Eye (tissue), 1 donor: Measurements from ENCODE around the gene PDPK1.
A peak's percentile ranks its signal among the peaks of the same experiment; 100 is the strongest.

Experiments
- DNase-seq: peaks from one replicate; pipeline ENCODE4 v3.0.0-alpha.2; 2015

Gene PDPK1

DNA sequence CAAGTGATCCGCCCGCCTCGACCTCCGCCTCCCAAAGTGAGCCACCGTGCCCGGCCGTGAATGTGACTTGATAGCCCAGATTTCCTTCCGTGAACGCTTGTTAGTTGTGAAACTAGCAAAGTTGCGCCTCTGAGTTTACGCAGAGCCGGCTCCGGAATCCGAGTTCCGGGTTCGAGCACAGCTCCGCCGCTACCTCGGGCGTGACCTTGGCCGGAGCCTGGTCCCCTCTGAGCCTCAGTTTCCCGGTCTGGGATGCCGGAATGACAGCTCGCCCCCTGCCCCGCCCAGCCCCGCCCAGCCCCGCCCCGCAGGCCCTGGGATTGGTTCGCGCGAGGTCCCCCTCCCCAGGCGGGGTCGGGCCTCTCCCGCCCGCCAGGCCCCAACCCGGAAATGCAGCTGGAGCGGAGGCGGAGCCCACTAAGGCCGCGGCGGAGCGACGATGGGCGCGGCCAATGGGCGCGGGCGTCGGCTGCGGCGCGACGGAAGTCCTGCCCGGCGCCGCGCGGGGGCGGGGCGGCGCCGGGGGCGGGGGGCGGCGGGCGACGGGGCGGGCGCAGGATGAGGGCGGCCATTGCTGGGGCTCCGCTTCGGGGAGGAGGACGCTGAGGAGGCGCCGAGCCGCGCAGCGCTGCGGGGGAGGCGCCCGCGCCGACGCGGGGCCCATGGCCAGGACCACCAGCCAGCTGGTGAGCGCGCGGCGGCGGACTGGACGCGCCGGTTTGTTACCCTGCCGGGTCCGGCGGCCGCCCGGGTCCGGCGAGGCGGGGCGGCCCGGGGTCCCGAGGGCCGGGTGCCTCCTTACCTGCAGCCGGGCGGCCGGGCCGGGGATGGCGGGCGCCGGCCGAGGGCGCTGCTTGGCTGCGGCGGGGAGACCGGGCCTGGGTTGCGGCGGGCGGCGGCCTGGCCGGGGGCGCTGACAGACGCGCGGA, at the start of gene PDPK1:
Gene PDPK1, plus strand, starts transcription at position 571 of the 929 bp plus-strand sequence. Its CDS starts 92 bp downstream, at position 663.
- peak; percentile 97 for DNase-seq

DNA sequence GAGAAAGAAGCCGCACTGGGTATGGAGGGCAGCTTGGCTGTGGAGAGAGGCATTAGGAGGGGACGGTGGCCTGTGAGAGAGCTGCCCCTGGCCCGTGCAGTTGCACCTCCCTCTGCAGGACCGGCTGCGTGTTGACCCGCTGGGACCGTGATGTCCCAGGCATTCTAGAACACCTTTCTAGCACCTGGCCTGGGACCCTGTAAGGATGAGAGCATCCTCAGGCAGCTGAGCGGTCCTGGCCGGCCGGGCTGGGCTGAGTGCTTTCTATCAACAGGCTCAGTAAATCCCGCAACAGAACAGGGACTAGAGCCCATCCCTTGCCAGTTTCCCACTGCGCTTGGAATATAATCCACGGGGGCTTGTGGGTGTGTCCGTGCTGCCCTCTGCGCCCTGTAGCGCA, 48.2 kb upstream of the PDPK1 start:
- no peak for DNase-seq

DNA sequence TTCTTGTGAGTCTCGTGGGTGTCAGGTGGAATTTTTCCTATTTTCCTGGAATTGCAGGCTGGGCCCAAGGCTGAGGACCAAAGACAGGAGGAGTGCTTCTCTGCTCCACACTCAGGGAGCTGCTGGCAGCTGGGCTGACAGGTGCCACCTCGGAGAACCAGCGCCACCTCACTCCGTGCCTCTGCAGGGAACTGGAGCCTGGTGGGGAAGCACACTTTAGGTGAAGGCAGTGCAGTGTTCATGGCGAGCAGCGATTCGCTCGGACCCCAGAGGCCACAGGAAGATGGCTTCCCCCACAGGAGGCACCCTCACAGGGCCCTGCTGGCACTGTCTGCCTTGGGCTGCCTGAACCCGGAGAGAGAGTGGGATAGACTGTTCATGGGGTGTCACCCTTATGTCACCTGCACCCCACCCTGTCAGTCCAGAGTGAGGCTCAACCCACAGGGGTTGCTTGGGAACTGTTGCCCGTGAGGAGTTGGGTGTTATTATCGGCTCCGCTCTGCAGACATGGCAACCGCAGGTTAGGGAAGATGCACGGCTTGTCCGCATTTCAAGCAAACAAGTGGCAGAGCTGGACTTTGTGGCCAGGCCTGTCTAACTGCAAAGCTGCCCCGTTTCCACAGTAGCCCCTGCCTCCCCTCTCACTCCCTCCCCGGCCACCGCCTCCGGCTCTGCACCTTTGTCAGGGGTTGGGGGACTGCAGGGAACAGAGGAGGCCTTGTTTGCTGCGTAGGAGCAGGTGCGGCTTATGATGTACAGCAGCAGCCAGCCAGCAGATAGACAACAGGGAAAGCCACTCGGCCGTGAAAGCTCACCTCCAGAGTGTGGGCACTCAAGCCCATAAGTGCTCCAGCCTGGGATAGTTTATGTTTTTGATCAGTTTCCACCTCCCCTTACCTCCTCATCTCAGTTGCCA, 47.4 kb upstream of the PDPK1 start:
- no peak for DNase-seq

DNA sequence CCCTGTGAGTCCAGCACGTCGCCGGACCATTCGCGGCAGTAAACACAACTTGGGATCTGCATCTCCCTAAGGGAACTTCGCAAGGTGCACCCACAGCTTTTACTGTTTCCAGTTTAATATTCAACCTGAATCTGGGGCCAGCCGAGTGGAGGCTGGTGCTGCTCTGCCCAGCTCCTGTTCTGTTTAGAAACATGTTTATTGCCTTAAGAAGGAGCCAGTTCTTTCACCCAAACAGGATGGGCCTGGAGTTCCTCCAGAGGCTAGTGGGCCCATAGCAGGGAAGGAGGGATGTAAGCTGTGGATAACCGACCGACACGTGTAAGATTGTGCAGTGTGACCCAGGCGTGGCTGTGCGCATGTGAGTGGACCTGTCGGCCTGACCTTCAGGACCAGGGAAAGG, 45.5 kb upstream of the PDPK1 start:
- no peak for DNase-seq

DNA sequence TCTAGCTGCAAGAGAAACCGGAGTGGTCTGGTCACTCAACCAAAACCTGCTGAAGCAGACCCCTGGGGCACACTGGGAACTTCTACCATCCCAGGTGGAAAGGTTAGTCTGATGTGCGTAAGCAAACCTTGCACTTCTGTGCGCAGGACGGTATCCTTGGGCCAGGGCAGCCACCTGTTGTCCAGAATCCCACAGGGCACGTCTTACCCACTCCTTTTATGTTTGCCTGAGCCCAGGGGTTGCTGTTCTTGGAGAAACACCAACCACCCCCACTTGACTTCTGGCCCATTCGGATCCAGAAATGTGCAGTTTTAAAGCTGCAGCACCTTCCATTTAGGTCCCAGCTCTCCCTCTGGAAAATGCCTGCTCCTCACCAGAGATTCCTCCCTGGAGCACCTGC, 44.2 kb upstream of the PDPK1 start:
- no peak for DNase-seq

DNA sequence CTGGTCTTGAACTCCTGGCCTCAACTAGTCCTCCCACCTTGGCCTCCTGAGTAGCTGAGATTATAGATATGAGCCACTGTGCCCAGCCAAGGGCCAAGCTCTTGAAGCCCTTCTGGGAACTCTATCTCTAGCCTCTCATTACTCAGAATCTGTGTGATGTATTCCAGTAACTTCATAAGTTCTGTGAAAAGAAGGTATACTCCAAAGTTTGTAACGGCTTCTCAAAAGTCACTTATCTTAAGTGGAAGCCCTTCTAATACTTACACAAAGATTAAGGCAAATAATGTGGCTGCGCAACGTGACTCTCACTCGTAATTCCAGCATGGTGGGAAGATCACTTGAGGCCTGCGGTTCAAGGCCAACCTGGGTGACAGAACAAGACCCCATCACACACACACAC, 43.2 kb upstream of the PDPK1 start:
- no peak for DNase-seq

DNA sequence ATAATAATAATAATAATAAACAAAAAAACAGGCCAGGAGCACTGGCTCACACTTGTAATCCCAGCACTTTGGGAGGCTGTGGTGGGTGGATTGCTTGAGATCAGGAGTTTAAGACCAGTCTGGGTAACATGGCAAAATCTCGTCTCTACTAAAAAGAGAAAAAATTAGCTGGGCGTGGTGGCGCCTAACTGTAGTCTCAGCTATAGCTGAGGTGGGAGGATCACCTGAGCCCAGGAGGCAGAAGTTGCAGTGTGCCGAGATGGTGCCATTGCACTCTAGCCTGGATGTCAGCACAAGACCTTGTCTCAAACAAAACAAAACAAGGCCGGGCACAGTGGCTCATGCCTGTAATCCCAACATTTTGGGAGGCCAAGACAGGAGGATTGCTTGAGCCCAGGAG, 42.8 kb upstream of the PDPK1 start:
- DNase-seq: no peak

DNA sequence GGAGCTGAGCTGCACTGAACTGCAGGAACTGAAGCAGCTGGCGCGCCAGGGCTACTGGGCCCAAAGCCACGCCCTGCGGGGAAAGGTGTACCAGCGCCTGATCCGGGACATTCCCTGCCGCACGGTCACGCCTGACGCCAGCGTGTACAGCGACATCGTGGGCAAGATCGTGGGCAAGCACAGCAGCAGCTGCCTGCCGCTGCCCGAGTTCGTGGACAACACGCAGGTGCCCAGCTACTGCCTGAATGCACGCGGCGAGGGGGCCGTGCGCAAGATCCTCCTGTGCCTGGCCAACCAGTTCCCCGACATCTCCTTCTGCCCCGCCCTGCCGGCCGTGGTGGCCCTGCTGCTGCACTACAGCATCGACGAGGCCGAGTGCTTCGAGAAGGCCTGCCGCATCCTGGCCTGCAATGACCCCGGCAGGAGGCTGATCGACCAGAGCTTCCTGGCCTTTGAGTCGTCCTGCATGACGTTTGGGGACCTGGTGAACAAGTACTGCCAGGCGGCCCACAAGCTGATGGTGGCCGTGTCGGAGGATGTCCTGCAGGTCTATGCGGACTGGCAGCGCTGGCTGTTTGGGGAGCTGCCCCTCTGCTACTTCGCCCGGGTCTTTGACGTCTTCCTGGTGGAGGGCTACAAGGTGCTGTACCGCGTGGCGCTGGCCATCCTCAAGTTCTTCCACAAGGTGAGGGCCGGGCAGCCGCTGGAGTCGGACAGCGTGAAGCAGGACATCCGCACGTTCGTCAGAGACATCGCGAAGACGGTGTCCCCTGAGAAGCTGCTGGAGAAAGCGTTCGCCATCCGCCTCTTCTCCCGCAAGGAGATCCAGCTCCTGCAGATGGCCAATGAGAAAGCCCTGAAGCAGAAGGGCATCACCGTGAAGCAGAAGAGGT, 41.4 kb upstream of the PDPK1 start:
- DNase-seq: no peak

DNA sequence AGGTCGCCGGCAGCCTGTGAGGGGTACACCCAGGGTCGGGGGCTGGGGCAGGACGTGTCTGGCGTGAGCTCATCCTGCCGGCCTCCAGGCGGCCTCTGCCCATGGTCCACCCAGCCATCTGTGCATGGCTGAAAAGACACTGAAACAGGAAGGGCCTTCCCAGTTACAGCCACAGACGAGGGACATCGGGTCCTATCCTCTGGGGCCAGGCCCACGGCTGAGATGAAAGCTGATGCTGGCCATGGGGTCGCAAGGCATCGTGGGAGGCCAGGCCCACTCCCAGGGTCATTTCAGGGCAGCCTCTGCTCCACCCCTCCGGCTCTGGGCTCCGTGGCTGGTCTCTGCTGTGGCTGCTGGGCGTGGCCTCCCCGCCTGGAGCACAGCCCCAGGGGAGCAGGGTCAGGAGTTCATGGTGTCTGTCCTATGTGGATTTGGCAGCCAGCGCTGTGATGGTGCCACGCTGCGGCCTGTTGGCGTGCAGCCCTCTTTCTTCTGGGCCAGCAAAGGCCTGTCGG, 40.6 kb upstream of the PDPK1 start:
- peak; percentile 54 for DNase-seq

DNA sequence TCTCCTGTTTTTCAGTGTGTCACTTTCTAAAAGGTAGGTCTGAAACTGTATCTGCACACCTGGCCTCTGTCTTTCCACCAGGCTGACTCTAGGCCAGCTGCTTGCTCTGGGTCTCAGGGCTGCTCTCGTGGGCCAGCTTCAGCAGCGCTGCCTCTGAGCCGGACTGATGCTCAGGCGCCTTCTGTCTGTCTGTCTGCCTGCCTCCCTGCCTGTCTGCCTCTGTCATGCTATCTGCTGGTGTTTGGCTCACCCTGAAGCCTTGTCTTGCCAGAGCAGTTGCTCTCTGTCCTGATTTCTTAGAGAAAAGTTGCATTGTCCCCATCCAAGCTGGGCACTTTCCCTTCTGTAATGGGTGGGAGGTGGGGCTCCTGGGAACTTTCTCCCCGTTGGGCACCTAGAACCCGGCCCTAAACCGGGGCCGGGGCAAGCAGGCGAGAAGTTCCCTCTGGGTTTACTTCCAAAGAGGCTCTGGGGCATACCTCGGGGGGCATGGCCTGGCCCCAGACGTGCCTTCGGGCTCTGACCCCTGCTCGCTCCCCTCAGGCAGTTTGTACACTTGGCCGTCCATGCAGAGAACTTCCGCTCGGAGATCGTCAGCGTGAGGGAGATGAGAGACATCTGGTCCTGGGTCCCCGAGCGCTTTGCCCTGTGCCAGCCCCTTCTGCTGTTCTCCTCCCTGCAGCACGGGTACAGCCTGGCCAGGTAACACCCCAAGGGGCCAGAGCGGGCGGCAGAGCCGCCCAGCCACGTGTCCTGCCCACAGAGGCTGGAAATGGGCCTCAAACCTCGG, 39.9 kb upstream of the PDPK1 start:
- no peak for DNase-seq

DNA sequence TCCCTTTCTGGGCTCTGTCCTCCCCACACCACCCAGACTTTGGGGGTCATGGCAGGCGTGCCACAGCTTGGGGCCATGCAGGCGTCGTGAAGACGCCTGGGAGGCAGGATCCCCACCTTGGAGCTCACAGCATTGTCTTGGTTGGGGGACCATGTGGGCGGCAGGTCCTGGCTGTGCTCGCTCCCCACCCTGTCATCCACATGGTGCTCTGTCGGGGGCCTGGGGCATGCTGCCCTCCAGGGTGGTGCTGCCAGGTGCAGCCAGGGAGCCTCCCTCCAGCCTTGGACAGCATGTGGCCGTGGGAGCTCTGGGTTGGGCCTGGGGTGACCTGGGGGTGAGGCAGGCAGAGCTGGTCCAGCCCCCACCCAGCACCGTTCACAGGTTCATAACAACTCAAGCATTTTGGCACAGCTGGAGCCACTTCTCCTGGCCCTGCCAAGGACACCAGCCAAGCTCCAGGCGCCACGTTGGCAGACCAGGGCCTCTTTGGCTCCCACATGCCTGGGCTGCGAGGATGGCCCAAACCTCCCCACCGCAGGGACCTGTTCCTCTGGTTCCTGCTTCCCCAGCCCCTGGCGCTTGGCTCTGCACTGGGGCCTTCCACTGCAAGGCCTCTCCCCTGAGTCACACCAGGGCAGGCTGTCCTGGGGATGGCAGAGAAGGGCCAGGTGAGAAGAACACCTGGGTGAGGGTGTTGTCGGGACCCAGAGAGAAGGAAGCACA, 39.1 kb upstream of the PDPK1 start:
- no peak for DNase-seq

DNA sequence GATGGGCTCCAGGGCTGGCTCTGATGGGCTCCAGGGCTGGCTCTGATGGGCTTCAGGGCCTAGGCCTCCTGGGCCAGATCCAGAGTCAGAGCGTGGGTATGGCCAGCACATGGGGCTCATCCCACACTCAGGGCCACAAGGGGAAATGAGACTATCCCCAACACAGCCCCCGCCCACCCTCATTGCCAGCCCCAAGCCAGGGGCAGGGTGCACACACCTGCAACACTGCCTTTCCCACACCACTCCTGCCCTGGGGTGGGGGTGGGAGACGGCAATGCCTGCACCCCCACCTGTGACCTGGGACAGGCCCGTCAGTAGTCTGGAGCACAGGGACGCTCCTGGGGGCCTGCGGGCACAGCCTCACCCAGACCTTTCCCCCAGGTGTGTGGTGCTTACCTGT, 38.4 kb upstream of the PDPK1 start:
- no peak for DNase-seq

DNA sequence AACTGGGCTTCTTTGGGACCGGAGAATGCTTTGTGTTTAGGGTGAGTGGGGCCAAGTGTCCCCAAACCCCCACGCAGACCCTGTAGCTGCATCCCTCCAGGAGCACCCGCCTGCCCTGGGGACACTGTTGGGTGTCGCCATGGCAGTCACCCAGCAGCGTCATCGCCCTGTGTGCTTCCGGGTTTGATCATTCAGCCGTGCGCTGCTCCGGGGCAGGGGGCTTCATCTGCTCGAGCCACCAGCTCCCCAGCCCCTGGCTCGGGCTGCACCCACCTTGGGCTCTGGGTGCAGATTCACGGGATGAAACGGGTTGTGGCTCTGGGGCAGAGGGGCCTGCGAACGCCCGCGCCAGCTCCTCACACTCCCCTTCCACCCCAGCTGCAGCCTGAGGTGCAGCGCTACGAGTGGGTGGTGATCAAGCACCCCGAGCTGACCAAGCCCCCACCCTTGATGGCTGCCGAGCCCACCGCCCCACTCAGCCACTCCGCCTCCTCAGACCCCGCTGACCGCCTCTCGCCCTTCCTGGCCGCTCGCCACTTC, 37.9 kb upstream of the PDPK1 start:
- no peak for DNase-seq

DNA sequence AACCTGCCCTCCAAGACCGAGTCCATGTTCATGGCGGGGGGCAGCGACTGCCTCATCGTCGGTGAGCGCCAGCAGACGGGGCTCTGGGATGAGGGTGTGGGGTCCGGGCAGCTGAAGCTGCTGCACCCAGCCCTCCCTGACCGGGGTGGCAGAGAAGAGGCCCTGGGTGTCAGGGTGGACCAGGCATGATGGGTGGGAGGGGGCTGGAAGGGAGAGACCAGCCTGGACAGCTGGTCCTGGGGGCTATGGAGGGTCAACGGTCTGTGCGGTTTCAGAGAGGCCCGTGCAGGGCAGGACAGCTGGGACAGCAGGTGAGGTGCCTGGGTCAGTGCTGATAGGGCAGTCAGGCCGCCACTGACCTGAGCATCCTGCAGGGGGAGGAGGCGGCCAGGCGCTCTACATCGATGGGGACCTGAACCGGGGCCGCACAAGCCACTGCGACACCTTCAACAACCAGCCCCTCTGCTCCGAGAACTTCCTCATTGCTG, 37.3 kb upstream of the PDPK1 start:
- no peak for DNase-seq

DNA sequence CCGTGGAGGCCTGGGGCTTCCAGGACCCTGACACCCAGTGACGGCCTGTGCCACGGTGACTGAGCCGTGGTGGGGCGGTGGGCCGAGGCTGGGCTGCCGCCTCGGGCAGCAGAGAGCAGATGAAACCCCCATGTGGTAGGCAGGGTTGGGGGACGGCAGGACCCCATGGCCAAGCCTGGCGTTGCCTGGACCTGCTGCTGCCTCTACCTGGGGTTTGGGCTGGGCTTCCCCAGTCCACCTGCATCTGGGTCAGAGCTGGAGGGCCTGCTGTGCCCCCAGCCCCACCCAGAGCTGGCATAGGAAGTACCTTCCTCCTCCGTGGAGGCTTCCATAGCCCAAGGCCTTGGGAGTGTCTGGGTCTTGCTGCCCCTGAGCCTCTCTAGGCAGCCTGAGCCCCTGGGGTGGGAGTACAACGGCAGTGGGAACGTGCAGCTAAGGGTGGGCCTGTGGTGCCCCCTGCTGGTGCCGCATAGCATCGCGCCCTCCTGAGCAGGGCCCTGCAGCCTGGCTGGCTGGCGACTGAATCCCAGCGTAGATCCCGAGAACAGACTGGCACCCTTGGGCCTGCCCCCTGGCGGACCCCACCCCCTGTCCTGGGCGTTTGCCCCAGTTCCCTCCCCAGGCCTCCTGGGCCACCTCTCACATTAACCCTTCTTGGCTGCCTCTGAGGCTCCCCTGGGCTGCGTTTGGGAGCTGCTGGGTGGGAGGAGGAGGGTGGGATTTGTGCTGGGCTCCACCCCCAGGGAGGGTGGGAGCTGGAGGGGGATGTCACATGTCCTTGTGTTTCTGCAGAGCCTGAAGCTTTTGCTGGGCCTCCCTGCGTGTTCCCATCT, 36.7 kb upstream of the PDPK1 start:
- peak; percentile 97 for DNase-seq

DNA sequence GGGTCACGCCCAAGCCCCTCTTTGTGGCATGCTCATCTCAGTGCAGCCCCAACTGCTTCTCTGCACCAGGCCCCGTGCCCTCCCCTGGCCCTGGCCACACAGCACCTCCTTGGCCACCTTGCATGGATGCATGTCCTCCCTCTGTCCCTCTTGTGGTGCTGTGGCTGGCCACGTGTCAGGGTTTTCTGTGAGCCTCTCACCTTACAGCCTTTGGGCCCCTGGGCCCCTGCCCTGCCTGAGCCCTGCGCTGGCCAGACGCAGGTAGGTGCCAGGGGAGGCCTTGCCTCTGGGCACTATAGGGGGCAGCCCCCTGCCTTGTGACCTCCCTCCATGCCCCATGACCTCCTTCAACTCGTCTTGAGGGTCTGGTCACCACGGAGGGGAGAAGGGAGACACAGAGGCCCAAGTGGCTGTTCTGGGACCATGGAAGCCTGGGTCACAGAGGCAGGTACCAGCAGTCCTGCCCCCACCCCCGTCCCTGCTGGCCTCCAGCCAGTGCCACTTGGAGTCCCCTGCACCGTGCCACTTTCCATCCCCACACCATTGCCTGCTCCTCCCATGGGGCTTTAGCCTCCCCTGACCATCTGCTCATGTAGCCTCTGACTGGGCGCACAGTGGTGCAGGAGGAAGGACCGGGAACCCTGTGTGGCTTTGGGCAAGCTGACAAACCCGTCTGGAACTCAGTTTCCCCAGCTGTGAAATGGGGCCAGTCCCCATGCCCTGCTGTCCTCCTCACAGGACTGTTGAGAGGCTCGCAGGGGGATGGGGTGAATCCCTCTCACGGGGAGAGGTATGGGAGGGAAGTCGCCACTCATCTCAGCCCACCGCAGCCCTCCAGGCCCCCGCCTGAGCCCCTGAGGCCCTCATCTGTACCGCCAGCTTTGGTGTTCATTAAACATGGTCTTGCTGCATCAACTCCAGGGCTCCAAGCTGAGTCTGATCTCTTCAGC, 35.6 kb upstream of the PDPK1 start:
- no peak for DNase-seq

DNA sequence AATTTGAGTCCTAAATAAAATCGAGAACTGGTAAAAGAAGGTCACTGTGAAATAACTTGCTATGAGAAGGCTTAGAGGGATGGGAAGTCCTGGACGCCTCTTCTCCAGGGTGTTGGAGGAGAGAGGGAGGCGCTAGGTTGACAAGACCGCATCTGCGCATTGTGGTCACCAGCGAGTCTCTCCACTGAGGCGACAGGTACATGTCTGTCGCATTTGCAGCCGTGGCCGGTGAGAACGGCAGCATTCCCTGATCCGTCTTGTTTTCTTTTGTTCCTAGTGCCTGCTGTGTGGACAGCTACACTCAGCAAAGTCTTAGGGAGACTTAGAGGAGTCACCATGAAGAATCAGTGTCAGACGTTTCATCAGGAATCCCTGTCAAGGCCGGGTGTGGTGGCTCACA, 32.1 kb upstream of the PDPK1 start:
- no peak for DNase-seq

DNA sequence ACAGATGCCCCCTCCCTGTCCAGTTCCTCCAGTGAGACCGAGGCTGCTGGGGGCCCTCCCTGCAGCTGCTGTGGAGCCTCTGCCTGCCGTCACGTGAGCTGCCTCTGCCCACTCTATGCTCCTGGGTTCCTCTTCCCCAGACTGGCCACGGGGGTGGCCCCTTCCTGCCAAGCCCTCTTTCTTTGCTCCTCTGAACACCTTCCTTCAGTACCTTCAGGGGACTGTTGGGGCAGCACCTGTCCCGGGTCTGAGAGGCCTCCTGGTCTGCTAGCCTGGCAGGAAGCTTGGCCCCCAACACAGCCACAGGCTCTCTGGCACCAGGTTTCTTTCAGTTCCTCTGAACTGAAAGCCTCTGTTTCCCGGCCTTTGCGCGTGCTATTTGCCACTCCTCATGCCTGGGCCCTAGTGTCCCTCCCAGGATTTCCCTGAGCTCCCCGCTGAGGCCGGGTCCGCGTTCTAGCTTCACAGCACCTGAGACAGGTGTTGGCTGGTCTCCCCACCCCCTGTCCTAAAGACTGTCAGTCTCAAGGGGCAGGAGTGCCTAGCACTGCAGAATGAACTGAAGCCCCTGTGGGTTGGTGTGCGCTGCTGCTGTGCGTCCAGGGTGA, 30.7 kb upstream of the PDPK1 start:
- DNase-seq: no peak
